Colonic mucosa (tissue), 4 donors: Measurements from ENCODE around the gene TRPV2. TPM values are rescaled to one million over a fixed set of nuclear protein-coding genes. Genes with fewer than 3 reads are reported as not detected.
A peak's percentile ranks its signal among the peaks of the same experiment; 100 is the strongest.

Experiments
- DNase-seq: peaks from one replicate; pipeline ENCODE4 v3.0.0-alpha.2; 2020
- H3K27ac ChIP-seq: fragments of 200-600 bp; one replicate; pipeline ENCODE4 v1.8.0; 2021
- H3K27me3 ChIP-seq: fragments of 200-600 bp; one replicate; pipeline ENCODE4 v1.8.0; 2021
- H3K36me3 ChIP-seq: fragments of 200-600 bp; one replicate; pipeline ENCODE4 v1.8.0; 2021
- H3K4me1 ChIP-seq: fragments of 200-600 bp; one replicate; pipeline ENCODE4 v1.8.0; 2021; ENCODE audit warnings: mild to moderate bottlenecking
- H3K4me3 ChIP-seq: fragments of 200-600 bp; one replicate; pipeline ENCODE4 v1.8.0; 2021
- H3K9ac ChIP-seq, 2 donors: one replicate each; pipeline ENCODE4 v1.7.0; 2013; ENCODE audit warnings: control low read depth in 2 of 2, low read depth in 2 of 2, low read length in 2 of 2
- H3K9me3 ChIP-seq: fragments of 200-600 bp; one replicate; pipeline ENCODE4 v1.8.0; 2021
- intact Hi-C: fragments of 100-400 bp; cut with DNase I; formaldehyde crosslinking; loops from one replicate; pipeline ENCODE4 v1.14.1; 2022
- total RNA-seq, 2 donors: library from RNA; stranded (reverse); fragmentation: NEBNext Ultra II Directional in 1 of 2; extraction: Animal tissue kit (Norgen Biotek cat#: 25700) in 1 of 2; gene quantifications; one replicate each; pipeline ENCODE4 v1.2.1, GENCODE V29; 2021
- TF ChIP-seq, protein P1 (sequence below): fragments of 200-600 bp; IDR thresholded peaks from one replicate; pipeline ENCODE4 v1.8.0; 2022; ENCODE audit warnings: antibody characterized with exemption, mild to moderate bottlenecking
- donor health status: healthy.
- donor health status: DM: no; HTN: no; CAD: no.
- donor health status: DM: no; HTN: no; CAD: no.

Gene TRPV2
- total RNA-seq, 2 donors from 2014 or later: 5.4 to 7.4 TPM

DNA sequence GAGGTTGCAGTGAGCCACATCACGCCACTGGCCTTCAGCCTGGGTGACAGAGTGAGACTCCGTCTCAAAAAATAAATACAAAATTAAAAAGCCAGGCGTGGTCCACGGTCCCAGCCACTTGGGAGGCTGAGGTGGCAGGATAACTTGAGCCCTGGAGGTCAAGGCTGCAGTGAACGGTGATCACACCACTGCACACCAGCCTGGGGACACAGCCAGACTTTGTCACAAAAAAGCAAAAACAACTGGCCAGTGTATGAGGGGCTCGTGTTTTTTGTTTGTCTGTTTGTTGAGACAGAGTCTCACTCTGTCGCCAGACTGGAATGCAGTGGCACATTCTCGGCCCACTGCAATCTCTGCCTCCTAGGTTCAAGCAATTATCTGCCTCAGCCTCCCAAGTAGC, 35.7 kb upstream of the TRPV2 start:
- H3K9me3 ChIP-seq: no peaks in the 10 kb centered on the region
- H3K27me3 ChIP-seq: no peaks in the 10 kb centered on the region
- TF ChIP-seq, protein P1, sequence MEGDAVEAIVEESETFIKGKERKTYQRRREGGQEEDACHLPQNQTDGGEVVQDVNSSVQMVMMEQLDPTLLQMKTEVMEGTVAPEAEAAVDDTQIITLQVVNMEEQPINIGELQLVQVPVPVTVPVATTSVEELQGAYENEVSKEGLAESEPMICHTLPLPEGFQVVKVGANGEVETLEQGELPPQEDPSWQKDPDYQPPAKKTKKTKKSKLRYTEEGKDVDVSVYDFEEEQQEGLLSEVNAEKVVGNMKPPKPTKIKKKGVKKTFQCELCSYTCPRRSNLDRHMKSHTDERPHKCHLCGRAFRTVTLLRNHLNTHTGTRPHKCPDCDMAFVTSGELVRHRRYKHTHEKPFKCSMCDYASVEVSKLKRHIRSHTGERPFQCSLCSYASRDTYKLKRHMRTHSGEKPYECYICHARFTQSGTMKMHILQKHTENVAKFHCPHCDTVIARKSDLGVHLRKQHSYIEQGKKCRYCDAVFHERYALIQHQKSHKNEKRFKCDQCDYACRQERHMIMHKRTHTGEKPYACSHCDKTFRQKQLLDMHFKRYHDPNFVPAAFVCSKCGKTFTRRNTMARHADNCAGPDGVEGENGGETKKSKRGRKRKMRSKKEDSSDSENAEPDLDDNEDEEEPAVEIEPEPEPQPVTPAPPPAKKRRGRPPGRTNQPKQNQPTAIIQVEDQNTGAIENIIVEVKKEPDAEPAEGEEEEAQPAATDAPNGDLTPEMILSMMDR: no peak
- H3K4me3 ChIP-seq: no peak overlapping the region
- peaks cover 10% of the 10 kb centered on the region for H3K4me1 ChIP-seq
- peaks cover 11% of the 10 kb centered on the region for H3K36me3 ChIP-seq
- H3K9ac ChIP-seq: no peak overlapping the region
- no peak overlapping the region for H3K27ac ChIP-seq
- intact Hi-C loops: no loop called here
- no peak for DNase-seq

- peak within 1 kb of the TSS; percentile 95 for H3K27ac ChIP-seq
- peaks cover 10% of the 10 kb centered on the region for H3K4me1 ChIP-seq
- H3K9ac ChIP-seq: peak within 1 kb of the TSS; percentile 75 to 93
- H3K4me3 ChIP-seq: peak within 1 kb of the TSS; percentile 58
- H3K9me3 ChIP-seq: no peaks in the 10 kb centered on the region
- peaks cover 11% of the 10 kb centered on the region for H3K36me3 ChIP-seq
- TF ChIP-seq, protein P1: no peak
- no peaks in the 10 kb centered on the region for H3K27me3 ChIP-seq
- peak; percentile 96 for DNase-seq
- intact Hi-C loops: no loop called here
Measured at GRCh38 chr17:16380640-16381495, 34.5 kb upstream of the TRPV2 start, which contains the start of gene UBB. TSS of gene UBB (plus strand) at chr17:16381091. CDS start at chr17:16381908, 817 bp downstream.

GRCh38 chr17:16381496-16381820, 33.9 kb upstream of the TRPV2 start:
- peak overlapping the region; percentile 58 for H3K4me3 ChIP-seq
- DNase-seq: no peak
- peak overlapping the region; percentile 95 for H3K27ac ChIP-seq
- peak overlapping the region; percentile 75 to 93 for H3K9ac ChIP-seq
- no peaks in the 10 kb centered on the region for H3K9me3 ChIP-seq
- TF ChIP-seq, protein P1: no peak
- peaks cover 11% of the 10 kb centered on the region for H3K36me3 ChIP-seq
- intact Hi-C loops: no loop called here
- H3K4me1 ChIP-seq: peaks cover 10% of the 10 kb centered on the region
- H3K27me3 ChIP-seq: no peaks in the 10 kb centered on the region

- DNase-seq: no peak
- Histone ChIP-seq H3K27ac (no peak overlapping the region), H3K9me3 (no peaks in the 10 kb centered on the region), H3K36me3 (peaks cover 11% of the 10 kb centered on the region), H3K4me3 (no peak overlapping the region), H3K9ac (no peak overlapping the region), H3K27me3 (no peaks in the 10 kb centered on the region), H3K4me1 (peaks cover 10% of the 10 kb centered on the region)
- TF ChIP-seq, protein P1: no peak
- intact Hi-C loops: no loop called here
Measured at GRCh38 chr17:16383216-16383615, 32.2 kb upstream of the TRPV2 start.

DNA sequence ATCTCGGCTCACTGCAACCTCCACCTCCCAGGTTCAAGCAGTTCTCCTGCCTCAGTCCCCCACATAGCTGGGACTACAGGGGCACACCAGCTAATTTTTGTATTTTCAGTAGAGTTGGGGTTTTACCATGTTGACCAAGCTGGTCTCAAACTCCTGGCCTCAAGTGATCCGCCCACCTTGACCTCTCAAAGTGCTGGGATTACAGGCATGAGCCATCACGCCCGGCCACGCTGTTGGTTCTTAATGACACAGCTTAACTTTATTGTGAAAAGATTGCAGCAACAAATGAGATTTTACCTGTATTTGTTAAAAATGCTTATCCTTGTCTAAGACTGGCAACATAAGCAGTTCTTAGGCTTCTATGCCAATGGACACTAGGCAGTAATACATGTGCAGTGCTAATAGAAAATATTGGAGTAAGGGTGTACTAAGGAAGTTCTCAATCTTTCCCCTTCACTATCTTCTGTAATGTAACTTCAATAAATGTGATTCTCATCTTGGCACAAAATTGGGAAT, 31.5 kb upstream of the TRPV2 start:
- Histone ChIP-seq H3K4me1 (peaks cover 10% of the 10 kb centered on the region), H3K4me3 (no peak overlapping the region), H3K27me3 (no peaks in the 10 kb centered on the region), H3K9ac (no peak overlapping the region), H3K9me3 (no peaks in the 10 kb centered on the region), H3K27ac (no peak overlapping the region), H3K36me3 (peaks cover 11% of the 10 kb centered on the region)
- TF ChIP-seq, protein P1: no peak
- DNase-seq: no peak
- intact Hi-C loops: no loop called here
